CD4-positive, alpha-beta T cell treated with Interleukin-15 for 1 hour (primary cell): ENCODE results near the gene JSRP1.
A peak's percentile ranks its signal among the peaks of the same experiment; 100 is the strongest.

ENCODE experiments used
- DNase-seq: peaks from one replicate; pipeline ENCODE4 v3.0.0-alpha.2; 2020

Gene JSRP1

GRCh38 chr19:2246014-2246620, 10.1 kb downstream of the JSRP1 start:
- no peak for DNase-seq

- DNase-seq, result no peak
Observed at GRCh38 chr19:2245273-2245672, 10.9 kb downstream of the JSRP1 start.

- no peak for DNase-seq
Observed at GRCh38 chr19:2244486-2244885, 11.7 kb downstream of the JSRP1 start.

GRCh38 chr19:2244125-2244411, 12.1 kb downstream of the JSRP1 start:
- no peak for DNase-seq

- DNase-seq, result no peak
Observed at GRCh38 chr19:2243274-2244124, 12.7 kb downstream of the JSRP1 start.

GRCh38 chr19:2242816-2243215, 13.4 kb downstream of the JSRP1 start:
- DNase-seq, result no peak

- no peak for DNase-seq
Observed at GRCh38 chr19:2242092-2242537, 14.1 kb downstream of the JSRP1 start.

DNA sequence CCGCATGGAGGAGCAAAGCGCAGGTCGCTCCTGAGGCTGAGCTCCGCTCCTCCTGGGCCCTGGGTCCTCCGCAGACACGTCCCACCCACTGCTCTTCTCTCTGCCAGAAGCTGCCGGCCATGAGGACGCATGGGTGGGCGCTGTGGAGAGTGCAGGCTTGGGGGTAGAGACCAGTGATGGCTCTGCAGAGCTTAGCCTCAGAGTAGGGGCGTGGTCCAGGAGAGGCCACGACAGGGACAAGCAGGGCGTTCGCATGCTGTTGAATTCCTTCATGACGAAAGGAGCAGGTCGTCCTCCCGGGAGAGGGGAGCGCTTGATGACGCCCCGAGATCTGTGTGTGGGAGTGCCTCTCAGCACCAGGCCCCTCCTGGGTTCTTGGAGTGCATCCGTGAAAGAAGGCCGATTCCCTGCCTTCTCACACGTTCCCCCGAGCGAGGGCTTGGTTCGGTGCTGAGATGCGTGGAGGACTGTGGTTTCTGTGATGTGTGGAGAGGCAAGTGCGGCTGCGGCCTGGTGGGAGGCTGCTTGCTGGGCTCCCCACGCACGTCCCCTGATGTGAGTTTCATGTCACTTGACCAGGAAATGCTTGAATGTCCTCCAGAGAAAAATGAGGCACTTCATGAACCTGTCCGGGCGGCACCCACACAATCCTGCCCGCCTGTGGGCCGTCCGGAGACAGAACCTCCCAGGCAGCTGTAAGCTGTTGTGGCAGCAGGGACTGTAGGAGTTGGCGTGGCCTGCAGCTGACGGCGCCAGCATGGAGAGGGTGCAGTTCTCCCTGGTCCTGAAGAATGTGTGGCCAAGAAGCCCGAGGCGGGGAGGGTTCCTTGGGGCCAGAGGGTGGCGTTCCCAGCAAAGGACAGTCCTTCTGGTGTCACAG, 15.1 kb downstream of the JSRP1 start:
- no peak for DNase-seq

GRCh38 chr19:2239771-2240770, 16.1 kb downstream of the JSRP1 start:
- peak; percentile 41 for DNase-seq

- no peak for DNase-seq
Observed at GRCh38 chr19:2239173-2239572, 17.0 kb downstream of the JSRP1 start.

DNA sequence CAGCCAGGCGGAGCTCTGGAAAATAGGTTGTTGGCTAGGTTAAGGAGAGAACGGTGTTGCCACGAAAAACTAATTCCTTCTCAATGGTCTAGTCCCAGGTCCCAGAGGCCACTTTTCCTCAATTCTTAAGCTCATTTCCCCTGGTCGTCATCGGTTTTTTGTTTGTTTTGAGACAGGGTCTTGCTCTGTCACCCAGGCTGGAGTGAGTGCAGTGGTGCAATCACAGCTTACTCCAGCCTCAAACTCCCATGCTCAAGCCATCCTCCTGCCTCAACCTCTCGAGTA, 18.4 kb downstream of the JSRP1 start:
- no peak for DNase-seq

GRCh38 chr19:2237051-2237868, 19.0 kb downstream of the JSRP1 start:
- DNase-seq, result no peak

DNA sequence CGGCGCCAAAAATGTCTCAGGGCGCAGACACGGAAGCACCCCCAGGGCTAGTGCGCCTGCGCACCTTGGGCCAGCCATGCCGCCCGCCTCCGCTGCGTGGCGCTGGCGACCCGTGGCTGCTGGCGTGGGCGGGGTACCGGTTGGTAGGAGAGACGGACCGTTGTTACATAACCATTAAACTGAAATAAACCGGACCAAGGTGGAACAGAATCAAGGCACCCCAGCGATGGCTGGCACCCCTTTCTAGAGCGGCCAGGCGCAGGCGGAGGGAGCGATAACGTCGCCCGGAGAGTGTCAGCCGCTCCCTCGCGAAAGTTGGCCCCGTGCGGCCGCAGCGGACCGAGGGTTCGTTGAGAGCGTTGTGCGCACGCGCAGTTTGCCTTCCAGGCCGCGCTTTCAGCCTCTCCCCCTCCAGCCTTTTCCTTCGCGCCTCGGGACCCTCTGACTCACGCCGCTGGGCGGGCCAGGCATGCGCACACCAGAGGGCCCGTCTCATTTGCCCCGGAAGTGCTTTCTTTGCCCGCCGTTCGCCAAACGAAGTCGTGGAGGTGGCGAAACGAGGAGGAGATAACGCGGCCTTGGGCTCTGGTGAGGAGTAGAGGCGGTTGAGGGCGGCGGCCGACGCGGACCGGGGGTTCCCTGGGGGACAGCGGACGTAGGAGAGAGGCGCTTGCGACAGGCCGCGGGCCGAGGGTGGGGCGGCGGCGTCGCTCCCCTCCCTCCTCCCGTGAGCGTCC, 19.7 kb downstream of the JSRP1 start, which contains the start of the genes PLEKHJ1 and SF3A2:
Gene PLEKHJ1, minus strand, starts transcription at position 16 of the 737 bp plus-strand sequence. CDS start 81 bp downstream, outside the sequence.
Gene SF3A2, plus strand, starts transcription at position 511 of the 737 bp plus-strand sequence. CDS start 6,595 bp downstream, outside the sequence.
- peak; percentile 98 for DNase-seq

GRCh38 chr19:2236064-2236313, 20.2 kb downstream of the JSRP1 start:
- DNase-seq, result no peak

DNA sequence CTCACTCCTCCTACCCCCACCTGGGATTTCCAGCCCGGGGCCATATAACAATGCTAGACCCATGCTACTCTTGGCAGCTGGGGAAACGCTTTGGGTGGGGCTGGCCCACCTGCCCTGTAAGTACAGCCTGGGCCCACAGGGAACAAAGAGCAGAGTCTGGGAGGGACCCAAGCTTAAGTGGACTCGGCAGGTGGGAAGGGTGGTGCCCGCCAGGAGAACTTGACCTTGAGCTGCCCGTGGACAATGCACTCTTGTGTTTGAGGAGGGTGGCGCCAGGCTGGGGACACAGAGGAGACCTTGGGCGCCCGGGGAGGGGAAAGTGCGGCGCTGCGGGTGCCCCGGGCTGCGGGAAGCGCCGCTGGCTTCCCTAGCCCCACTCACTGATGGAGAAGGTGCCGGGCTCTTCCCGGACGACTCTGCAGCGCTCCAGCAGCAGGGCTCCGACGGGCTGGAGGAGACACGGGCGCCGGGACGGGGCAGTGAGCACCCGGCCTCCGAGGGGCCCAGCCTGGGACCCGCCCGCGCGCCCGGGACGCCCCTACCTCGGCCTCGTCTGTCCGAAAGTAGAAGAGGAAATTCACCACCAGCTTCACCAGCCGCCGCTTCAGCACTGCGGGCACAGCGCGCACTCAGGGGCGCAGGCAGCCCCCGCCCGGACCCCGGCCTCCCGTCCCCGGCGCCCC, 20.7 kb downstream of the JSRP1 start:
- DNase-seq, result no peak

DNA sequence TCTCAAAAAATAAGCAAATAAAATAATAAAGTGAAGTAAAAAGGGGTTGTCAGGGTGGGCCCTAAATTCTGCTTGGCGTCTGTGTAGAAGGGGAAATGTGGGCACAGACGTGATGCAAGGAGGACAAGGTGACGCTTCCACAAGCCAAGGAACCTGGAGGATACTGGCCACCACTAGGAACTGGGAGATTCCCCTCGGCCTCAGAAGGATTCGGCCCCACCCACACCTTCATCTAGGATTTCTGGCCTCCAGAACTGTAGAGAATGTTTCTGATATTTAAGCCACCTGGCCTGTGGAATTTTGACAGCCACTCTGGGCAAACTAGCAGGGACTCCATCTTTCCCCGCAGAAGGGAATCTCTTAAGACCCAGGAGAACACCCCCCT, 21.2 kb downstream of the JSRP1 start:
- no peak for DNase-seq

DNA sequence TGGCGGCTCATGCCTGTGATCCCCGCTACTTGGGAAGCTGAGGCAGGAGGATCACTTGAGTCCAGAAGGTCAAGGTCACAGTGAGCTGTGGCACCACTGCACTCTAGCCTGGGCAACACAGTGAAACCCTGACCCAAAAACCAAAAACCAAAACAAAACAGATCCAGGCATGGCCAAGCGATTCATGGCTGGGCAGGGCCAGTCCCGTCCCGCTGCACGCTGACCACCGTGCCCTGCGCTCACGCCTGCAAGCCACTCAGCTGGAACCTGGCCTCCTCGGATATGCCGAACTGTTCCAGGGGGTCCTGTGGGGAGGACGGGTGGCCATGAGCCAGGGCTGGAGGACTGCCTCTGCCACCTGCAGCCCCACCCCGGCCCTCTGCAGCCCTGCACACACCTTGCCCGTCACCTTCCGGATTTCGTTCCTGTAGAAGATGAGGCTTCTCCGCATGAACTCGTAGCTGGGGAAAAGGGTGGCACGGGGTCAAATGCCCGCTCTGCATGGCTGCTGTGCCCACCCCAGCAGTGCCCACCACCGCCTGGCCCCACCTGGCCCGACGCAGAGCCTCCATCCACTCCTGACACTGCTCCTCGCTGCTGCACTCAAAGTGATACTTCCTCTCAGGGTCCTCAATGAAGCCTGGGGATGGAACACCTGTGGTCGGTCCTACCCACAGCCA, 22.5 kb downstream of the JSRP1 start:
- DNase-seq, result no peak

- no peak for DNase-seq
Observed at GRCh38 chr19:2232286-2233151, 23.7 kb downstream of the JSRP1 start.
